SK-N-SH treated with all-trans-retinoic acid at 6 μM for 48 hours (cell line): ENCODE results near the gene CDKN2A.

ENCODE experiments used
- ATAC-seq: fragments of 200-7000 bp; cut with Tn5 transposase; 3 replicates; pipeline ENCODE4 v1.9.1; 2020; ENCODE audit warnings: mild to moderate bottlenecking, moderate library complexity
- ARNTL ChIP-seq: fragments of 450-650 bp; formaldehyde crosslinking; IDR thresholded peaks from 2 replicates; pipeline ENCODE4 v1.5.0; 2020; ENCODE audit warnings: low read depth, mild to moderate bottlenecking, moderate library complexity, borderline replicate concordance
- BACH2 ChIP-seq: fragments of 250-450 bp; sonication (Bioruptor Pico); IDR thresholded peaks from 2 replicates; pipeline ENCODE4 v1.9.0; 2021; ENCODE audit warnings: mild to moderate bottlenecking, borderline replicate concordance
- ESRRG ChIP-seq: fragments of 250-450 bp; sonication (Bioruptor Pico); IDR thresholded peaks from 2 replicates; pipeline ENCODE4 v1.6.1; 2021; ENCODE audit warnings: mild to moderate bottlenecking
- GLIS3 ChIP-seq: fragments of 250-450 bp; sonication (Bioruptor Pico); IDR thresholded peaks from 2 replicates; pipeline ENCODE4 v1.5.0; 2020; ENCODE audit warnings: mild to moderate bottlenecking, moderate library complexity
- ISL1 ChIP-seq: fragments of 250-450 bp; sonication (Bioruptor Pico); IDR thresholded peaks from 2 replicates; pipeline ENCODE4 v2.1.2; 2022; ENCODE audit warnings: mild to moderate bottlenecking, moderate library complexity
- OSR1 ChIP-seq: fragments of 250-450 bp; sonication (Bioruptor Pico); IDR thresholded peaks from 2 replicates; pipeline ENCODE4 v1.8.0; 2022; ENCODE audit warnings: moderate library complexity, mild to moderate bottlenecking, inconsistent platforms
- PPARA ChIP-seq: fragments of 250-450 bp; sonication (Bioruptor Pico); IDR thresholded peaks from 2 replicates; pipeline ENCODE4 v1.5.0; 2020; ENCODE audit warnings: mild to moderate bottlenecking, borderline replicate concordance
- RARB ChIP-seq: fragments of 250-450 bp; sonication (Bioruptor Pico); IDR thresholded peaks from 2 replicates; pipeline ENCODE4 v1.8.0; 2021; ENCODE audit warnings: mild to moderate bottlenecking, moderate library complexity
- SNAI2 ChIP-seq: fragments of 250-450 bp; sonication (Bioruptor Pico); IDR thresholded peaks from 2 replicates; pipeline ENCODE4 v1.5.0; 2020; ENCODE audit warnings: mild to moderate bottlenecking, moderate library complexity
- TCF4 ChIP-seq: fragments of 250-450 bp; sonication (Bioruptor Pico); IDR thresholded peaks from 2 replicates; pipeline ENCODE4 v1.8.0; 2021; ENCODE audit warnings: mild to moderate bottlenecking, moderate library complexity, borderline replicate concordance
- TOX ChIP-seq: fragments of 250-450 bp; sonication (Bioruptor Pico); IDR thresholded peaks from 2 replicates; pipeline ENCODE4 v1.8.0; 2021; ENCODE audit warnings: mild to moderate bottlenecking, moderate library complexity, borderline replicate concordance
- ZC3H10 ChIP-seq: fragments of 250-450 bp; sonication (Bioruptor Pico); IDR thresholded peaks from 2 replicates; pipeline ENCODE4 v1.5.1; 2021; ENCODE audit warnings: mild to moderate bottlenecking, moderate library complexity
- ZFP3 ChIP-seq: fragments of 250-450 bp; sonication (Bioruptor Pico); IDR thresholded peaks from 2 replicates; pipeline ENCODE4 v1.5.0; 2020; ENCODE audit warnings: mild to moderate bottlenecking, moderate library complexity
- ZFP30 ChIP-seq: fragments of 450-650 bp; formaldehyde crosslinking; IDR thresholded peaks from 2 replicates; pipeline ENCODE4 v1.5.0; 2022; ENCODE audit warnings: mild to moderate bottlenecking, moderate library complexity
- ZNF565 ChIP-seq: fragments of 450-650 bp; formaldehyde crosslinking; conservative IDR thresholded peaks from 2 replicates; pipeline ENCODE4 v1.5.0; 2020; ENCODE audit warnings: low read depth, mild to moderate bottlenecking, moderate library complexity
- TF ChIP-seq, protein P1 (sequence below): fragments of 250-450 bp; sonication (Bioruptor Pico); IDR thresholded peaks from 2 replicates; pipeline ENCODE4 v1.5.0; 2020; ENCODE audit warnings: mild to moderate bottlenecking, moderate library complexity
- TF ChIP-seq, protein P2 (sequence below): fragments of 250-450 bp; sonication (Bioruptor Pico); IDR thresholded peaks from 2 replicates; pipeline ENCODE4 v1.8.0; 2020; ENCODE audit warnings: mild to moderate bottlenecking, moderate library complexity, borderline replicate concordance
- TF ChIP-seq, protein P3 (sequence below): fragments of 250-450 bp; sonication (Bioruptor Pico); IDR thresholded peaks from 2 replicates; pipeline ENCODE4 v1.8.0; 2021; ENCODE audit warnings: low read depth, mild to moderate bottlenecking, moderate library complexity, borderline replicate concordance
- TF ChIP-seq, protein P4 (sequence below): fragments of 250-450 bp; sonication (Bioruptor Pico); IDR thresholded peaks from 2 replicates; pipeline ENCODE4 v1.5.1; 2020; ENCODE audit warnings: low read depth, mild to moderate bottlenecking, moderate library complexity

CDKN2A gene

DNA sequence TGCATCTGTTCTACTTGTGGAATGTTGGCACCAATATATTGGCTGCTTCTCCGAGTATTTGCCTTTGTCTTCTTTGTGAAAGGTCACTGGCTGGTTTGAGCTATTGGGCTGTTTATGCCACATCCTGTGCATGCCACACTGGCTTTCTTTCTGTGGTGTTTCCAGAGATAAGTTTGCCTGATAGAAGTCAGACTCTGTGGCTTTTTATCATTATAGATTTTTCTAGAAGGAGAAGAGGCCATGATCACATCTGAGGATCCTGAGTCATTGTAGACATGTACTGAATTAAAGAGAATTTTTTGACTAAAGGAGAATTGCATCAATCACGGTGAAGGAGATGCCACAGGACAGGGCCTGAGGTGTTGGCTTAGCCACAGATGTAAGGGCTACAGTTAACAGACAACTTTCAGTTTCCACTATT is 41.4 kb upstream of the CDKN2A start:
- TF ChIP-seq RARB (CRISPR knock-in tag): no peak
- no peak for TF ChIP-seq PPARA (CRISPR knock-in tag)
- no peak for TF ChIP-seq ARNTL
- TF ChIP-seq ZFP30 (CRISPR knock-in tag): no peak
- no peak for TF ChIP-seq ZC3H10 (CRISPR knock-in tag)
- no peak for TF ChIP-seq ZFP3 (CRISPR knock-in tag)
- TF ChIP-seq, protein P1, sequence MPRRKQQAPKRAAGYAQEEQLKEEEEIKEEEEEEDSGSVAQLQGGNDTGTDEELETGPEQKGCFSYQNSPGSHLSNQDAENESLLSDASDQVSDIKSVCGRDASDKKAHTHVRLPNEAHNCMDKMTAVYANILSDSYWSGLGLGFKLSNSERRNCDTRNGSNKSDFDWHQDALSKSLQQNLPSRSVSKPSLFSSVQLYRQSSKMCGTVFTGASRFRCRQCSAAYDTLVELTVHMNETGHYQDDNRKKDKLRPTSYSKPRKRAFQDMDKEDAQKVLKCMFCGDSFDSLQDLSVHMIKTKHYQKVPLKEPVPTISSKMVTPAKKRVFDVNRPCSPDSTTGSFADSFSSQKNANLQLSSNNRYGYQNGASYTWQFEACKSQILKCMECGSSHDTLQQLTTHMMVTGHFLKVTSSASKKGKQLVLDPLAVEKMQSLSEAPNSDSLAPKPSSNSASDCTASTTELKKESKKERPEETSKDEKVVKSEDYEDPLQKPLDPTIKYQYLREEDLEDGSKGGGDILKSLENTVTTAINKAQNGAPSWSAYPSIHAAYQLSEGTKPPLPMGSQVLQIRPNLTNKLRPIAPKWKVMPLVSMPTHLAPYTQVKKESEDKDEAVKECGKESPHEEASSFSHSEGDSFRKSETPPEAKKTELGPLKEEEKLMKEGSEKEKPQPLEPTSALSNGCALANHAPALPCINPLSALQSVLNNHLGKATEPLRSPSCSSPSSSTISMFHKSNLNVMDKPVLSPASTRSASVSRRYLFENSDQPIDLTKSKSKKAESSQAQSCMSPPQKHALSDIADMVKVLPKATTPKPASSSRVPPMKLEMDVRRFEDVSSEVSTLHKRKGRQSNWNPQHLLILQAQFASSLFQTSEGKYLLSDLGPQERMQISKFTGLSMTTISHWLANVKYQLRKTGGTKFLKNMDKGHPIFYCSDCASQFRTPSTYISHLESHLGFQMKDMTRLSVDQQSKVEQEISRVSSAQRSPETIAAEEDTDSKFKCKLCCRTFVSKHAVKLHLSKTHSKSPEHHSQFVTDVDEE (CRISPR knock-in tag): no peak
- TF ChIP-seq, protein P2, sequence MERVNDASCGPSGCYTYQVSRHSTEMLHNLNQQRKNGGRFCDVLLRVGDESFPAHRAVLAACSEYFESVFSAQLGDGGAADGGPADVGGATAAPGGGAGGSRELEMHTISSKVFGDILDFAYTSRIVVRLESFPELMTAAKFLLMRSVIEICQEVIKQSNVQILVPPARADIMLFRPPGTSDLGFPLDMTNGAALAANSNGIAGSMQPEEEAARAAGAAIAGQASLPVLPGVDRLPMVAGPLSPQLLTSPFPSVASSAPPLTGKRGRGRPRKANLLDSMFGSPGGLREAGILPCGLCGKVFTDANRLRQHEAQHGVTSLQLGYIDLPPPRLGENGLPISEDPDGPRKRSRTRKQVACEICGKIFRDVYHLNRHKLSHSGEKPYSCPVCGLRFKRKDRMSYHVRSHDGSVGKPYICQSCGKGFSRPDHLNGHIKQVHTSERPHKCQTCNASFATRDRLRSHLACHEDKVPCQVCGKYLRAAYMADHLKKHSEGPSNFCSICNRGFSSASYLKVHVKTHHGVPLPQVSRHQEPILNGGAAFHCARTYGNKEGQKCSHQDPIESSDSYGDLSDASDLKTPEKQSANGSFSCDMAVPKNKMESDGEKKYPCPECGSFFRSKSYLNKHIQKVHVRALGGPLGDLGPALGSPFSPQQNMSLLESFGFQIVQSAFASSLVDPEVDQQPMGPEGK (CRISPR knock-in tag): no peak
- TF ChIP-seq SNAI2 (CRISPR knock-in tag): no peak
- no peak for TF ChIP-seq TCF4 (CRISPR knock-in tag)
- TF ChIP-seq TOX (CRISPR knock-in tag): no peak
- TF ChIP-seq ESRRG: no peak
- TF ChIP-seq BACH2 (CRISPR knock-in tag): no peak
- no peak for TF ChIP-seq ZNF565 (CRISPR knock-in tag)
- no peak for TF ChIP-seq ISL1 (CRISPR knock-in tag)
- no peak for TF ChIP-seq GLIS3 (CRISPR knock-in tag)
- no peak for ATAC-seq

DNA sequence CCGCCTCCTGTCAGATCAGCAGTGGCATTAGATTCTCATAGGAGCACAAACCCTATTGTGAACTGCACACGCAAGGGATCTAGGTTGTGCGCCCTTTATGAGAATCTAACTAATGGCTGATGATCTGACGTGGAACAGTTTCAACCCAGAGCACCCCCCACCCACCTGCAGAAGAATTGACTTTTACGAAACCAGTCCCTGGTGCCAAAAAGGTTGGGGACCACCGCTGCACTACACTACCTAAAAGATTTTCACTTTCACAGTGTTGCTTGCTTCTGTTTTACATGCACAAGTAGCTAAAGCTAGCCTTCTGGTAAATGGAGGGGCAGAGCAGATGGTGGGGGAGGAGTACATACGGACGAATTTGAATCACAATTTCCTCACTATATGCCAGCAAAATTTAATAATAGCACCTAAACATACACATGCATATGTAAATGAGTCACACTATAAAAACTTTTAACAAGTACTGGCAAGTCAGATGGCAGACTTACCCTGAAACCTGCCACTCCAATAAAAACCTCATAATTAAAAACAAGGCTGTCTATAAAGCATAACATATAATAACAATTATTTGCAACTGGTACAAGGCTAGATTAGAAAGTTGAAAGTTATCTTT is 38.9 kb upstream of the CDKN2A start:
- TF ChIP-seq, protein P3, sequence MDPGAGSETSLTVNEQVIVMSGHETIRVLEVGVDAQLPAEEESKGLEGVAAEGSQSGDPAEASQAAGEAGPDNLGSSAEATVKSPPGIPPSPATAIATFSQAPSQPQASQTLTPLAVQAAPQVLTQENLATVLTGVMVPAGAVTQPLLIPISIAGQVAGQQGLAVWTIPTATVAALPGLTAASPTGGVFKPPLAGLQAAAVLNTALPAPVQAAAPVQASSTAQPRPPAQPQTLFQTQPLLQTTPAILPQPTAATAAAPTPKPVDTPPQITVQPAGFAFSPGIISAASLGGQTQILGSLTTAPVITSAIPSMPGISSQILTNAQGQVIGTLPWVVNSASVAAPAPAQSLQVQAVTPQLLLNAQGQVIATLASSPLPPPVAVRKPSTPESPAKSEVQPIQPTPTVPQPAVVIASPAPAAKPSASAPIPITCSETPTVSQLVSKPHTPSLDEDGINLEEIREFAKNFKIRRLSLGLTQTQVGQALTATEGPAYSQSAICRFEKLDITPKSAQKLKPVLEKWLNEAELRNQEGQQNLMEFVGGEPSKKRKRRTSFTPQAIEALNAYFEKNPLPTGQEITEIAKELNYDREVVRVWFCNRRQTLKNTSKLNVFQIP (CRISPR knock-in tag): no peak
- TF ChIP-seq RARB (CRISPR knock-in tag) (no peak), OSR1 (CRISPR knock-in tag) (no peak), SNAI2 (CRISPR knock-in tag) (no peak), ESRRG (no peak), TCF4 (CRISPR knock-in tag) (no peak), ARNTL (no peak), TOX (CRISPR knock-in tag) (no peak), GLIS3 (CRISPR knock-in tag) (no peak), ZFP3 (CRISPR knock-in tag) (no peak)
- TF ChIP-seq, all 23 proteins: peak for 0
- ATAC-seq: no peak

DNA sequence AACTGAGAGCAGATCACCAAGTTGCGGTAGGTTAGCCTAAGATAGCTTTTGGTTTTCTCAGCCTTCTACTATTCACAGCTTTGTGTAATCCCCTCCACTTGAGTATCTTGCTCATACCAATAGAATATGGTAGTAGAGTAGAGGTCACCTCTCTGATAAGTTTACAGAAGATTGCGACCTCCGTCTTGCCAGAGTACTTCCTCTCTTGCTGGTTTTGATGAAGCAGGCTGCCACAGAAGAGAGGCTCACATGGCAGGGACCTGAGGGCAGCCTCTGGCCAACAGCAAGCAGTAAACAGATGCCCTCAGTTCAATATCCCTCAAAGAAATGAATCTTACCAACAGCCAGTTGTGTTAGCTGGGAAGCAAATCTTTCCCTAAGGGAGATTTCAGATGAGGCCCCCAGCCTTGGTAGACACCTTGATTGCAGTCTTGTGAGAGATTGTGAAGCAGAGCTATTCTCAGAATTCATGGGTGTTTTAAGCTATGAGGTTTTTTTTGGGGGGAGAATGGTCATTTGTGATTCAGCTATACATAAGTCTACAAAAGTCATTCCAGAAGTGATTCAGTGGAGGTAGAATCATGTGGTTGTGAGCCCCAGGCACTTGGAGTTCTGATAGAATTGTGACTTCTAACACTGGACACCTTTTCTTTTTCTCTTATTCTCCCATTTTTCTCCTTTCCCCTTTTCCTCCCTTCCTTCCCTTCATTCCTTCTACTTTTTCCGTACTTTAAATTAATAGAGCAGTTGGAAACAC is 37.6 kb upstream of the CDKN2A start:
- no peak for ATAC-seq
- TF ChIP-seq, protein P4, sequence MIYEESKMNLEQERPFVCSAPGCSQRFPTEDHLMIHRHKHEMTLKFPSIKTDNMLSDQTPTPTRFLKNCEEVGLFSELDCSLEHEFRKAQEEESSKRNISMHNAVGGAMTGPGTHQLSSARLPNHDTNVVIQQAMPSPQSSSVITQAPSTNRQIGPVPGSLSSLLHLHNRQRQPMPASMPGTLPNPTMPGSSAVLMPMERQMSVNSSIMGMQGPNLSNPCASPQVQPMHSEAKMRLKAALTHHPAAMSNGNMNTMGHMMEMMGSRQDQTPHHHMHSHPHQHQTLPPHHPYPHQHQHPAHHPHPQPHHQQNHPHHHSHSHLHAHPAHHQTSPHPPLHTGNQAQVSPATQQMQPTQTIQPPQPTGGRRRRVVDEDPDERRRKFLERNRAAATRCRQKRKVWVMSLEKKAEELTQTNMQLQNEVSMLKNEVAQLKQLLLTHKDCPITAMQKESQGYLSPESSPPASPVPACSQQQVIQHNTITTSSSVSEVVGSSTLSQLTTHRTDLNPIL (CRISPR knock-in tag): no peak
- TF ChIP-seq ISL1 (CRISPR knock-in tag) (no peak), PPARA (CRISPR knock-in tag) (no peak)
